GM21528 (cell line): ENCODE results near the gene MNX1.

ENCODE experiments used
- ATAC-seq: cut with Tn5 transposase; IDR thresholded peaks from one replicate; pipeline ENCODE4 v1.9.1; 2021; ENCODE audit warnings: mild to moderate bottlenecking, moderate library complexity; ENCODE audit not compliant: unreplicated experiment, low FRiP score

The MNX1 gene

DNA sequence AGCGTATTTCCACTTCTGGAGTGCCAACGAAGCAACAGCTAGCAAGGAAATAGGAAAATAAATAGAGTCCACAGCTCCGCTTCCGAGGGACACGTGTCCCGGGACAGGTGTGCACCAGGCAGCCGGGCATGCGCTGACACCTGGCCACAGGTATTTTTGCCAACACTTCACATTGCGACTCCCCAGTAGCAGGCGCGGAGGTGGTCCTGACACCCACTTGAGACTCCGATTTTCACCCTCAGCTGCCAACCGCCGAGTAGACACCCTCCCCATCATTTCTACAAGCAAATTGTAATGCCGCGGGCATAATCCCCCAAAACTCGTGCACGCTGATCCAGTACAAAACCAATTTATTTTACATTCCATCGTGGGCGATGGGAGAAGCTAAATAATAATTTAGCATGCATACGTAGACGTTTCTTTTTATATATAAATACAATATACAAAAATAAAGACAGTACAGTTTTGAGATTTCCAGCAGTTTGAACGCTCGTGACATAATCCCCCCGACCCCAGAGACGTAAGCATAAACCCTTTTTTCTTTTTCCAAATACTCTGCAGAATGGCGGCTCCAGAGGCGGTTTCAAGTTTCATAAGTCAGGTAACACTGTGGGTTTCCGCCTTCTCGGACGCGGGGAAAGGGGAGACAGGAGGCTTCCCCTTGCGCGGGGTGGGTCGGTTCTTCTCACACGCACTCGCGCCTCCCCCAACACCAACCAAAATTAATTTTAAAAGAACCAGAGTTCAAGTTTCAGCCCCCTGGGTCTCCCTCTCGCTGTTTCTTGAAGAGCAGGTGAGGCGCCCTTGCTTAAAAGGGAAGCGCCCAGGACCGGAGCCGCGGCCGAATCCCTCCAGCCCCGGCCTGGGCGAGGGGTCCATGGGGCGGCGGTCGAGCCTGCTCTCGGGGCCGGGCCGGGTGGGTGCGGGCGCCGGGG lies 5.7 kb downstream of the MNX1 start:
- no peak for ATAC-seq

DNA sequence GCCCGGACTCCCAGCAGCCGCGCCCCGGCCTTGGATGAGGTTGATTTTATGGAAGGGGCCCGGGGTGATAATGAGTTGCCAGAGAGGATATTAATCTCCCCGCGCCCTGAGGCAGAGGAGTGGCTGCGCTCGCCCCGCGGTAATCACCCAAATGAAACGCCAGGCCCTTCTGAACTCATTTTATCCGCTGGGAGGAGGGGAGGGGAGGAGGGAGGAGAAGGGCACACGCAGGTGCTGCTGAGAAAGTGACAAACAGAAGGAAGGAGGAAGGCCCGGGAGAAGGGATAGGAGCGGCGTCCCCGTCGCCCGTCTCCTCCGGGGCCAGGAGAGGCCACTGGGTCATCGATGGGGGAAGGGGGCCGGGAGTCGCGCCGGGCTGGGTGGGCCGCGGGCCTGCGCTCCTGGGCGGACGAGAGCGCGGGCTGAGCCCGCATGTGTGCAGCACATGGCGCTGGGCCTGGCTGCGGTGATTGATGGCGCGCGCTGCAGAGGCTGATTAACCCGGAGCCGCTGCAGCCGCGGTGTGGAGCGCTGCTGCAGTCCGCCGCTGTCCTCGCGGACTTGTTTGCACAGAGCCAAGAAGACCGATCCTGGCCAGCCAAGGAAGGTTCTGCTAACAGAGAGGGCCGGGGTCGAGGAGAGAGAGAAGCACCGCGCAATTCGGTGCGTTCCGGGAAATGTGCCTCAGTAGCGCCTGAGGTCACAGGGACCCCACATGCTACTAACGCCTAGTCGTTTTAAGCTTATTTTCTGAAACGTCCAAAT lies 6.5 kb downstream of the MNX1 start:
- no peak for ATAC-seq

DNA sequence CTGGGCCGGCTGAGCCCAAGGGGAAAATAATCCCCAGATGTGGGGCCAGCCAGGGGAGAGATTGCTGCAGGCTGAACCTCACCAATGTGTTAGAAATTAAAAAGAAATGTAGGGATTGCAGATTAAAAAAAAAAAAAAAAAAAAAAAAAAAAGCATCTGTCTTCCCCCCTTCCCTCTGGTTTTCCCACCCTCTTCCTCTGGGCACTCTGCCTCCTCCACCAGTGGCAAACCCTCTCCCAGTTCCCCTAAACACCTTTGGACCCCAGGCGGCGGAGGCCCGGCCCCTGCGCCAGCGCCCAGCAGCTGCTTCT lies 7.1 kb downstream of the MNX1 start:
- ATAC-seq, result no peak

DNA sequence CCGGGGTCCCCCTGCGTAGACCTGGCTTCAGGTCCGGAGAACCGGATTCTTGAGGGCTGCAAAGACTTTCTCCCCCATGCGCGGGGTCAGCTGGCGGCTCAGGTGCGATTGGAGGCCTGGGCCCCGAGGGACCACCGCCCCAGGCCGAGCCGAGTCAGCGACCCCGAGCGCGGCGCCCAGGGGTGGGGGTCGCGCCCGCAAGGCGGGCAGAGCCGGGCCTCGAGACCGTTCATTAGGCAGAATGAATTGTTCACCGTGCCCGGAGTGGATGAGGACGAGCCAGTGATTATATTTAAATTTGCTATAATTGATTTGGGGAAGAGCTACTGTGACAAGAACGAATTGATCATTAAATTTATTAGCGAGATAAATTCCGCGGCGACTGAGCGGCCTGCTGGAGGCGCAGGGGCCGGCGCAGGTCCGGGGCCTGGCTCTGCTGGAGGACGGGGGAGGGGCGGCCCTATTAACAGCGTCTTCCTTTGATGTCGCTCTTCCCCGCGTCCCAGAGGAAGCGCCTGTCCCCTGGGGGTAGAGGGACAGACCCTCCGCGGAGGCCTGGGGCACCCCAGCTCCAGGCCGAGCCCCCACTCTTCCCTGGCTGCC lies 7.5 kb downstream of the MNX1 start:
- no peak for ATAC-seq

DNA sequence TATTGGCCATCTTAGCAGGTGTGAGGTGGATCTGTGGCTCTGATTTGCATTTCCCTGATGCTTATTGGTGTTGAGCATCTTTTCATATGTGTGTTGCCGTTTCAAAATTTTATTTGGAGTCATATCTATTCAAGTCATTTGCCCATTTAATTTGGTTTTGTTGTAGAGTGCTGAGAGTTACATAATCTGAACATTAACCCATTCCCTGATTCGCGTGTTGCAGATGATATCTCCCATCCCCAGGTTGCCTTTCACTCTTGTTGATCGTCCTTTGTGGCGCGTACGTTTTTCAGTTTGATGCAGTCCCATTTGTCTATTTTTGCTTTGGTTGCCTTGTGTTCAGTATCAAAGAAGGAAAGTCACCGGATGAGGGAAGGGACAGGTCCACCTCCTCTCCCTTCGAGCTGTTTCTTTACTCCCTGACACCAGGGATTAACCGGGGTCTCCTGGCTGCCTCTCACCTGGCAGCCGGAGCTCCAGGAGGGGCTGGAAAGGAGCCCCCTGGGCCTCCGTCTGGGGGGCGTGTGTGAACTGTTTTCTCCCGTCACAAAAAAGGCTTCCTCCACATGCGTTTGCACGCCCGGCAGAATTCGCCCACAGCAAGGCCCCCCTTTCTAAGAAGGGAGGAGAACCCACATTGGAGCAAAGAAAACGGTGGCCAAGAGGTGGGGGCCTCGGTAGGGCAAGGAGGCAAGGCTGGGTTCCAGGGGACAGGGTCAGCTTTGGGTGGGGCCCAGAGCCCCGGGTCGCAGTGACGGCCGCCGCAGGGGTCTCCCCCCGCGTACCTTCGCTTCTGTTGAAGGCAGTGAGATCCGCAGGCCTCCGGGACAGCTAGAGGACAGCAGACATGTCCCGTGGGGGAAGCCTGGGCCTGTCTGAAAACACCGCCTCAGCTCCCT lies 8.3 kb downstream of the MNX1 start:
- no peak for ATAC-seq

DNA sequence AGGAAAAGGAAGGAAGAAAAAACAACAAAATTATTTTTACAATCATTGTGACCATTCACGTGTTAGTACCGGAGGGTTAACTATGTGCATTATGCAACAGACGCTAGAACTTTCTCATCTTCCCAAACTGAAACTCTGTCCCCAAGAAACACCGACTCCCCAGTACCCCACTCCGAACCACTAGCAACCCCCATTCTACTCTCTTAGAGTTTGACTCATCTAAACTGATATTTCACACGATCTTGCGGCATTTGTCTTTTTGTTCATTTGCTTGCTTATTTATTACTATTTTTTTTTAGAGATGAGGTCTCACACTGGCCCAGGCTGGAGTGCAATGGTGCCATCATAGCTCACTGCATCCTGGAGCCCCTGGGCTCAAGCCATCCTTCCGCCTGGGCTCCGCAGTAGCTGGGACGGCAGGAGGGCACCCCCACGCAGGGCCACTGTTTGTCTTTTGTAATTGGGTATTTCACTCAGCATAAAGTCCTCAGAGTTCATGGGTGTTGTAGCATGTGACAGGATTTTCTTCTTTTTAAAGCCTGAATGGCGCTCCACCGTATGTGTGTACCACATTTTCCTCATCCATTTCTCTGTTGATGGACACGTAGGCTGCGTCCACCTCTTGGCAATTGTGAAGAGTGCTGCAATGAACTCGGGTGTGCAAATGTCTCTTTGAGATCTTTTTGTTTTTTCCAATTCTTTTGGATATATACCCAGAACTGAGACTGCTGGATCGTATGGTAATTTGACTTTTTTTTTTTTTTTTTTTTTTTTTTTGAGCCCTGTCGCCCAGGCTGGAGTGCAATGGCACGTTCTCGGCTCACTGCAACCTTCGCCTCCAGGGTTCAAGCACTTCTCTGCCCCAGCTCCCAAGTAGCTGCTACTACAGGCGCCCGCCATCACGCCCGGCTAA lies 9.5 kb downstream of the MNX1 start:
- ATAC-seq, result no peak

DNA sequence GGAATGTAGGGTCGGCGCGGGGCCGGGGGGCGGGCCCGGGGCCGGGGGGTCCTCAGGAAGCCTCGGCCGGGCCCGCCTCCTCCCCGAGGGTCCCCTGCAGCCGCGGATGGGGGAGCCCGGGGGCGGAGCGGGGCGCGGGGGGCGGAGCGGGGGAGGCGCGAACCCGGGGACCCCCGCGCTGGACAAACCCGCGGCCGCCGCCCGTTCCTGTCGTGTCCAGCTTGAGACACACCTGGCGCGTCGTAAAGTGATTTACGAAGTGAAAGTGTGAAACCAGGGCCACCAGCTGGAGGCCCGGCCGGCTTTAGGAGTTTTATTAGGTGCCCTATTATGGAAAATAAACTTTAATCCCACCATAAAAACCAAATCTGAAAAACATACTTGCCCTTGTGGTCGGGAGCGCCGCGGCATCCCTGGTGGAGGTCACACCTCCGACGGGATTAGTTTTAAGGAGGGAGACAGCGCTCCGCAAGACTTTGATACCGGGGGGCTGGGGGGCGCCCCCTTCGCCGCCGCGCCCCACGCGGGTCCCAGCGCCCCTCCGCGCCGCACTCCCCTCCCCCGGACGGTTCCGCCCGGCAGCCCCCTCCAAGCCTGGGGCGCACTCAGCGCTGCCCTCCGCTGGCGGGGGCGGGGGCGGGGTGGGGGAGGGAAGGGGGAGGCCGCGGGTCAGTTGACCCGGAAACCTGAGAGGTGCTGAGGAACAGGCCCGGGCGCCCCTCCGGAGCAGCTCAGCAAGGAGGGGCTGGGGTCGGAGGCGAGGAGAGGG lies 10.3 kb downstream of the MNX1 start:
- ATAC-seq, result no peak

DNA sequence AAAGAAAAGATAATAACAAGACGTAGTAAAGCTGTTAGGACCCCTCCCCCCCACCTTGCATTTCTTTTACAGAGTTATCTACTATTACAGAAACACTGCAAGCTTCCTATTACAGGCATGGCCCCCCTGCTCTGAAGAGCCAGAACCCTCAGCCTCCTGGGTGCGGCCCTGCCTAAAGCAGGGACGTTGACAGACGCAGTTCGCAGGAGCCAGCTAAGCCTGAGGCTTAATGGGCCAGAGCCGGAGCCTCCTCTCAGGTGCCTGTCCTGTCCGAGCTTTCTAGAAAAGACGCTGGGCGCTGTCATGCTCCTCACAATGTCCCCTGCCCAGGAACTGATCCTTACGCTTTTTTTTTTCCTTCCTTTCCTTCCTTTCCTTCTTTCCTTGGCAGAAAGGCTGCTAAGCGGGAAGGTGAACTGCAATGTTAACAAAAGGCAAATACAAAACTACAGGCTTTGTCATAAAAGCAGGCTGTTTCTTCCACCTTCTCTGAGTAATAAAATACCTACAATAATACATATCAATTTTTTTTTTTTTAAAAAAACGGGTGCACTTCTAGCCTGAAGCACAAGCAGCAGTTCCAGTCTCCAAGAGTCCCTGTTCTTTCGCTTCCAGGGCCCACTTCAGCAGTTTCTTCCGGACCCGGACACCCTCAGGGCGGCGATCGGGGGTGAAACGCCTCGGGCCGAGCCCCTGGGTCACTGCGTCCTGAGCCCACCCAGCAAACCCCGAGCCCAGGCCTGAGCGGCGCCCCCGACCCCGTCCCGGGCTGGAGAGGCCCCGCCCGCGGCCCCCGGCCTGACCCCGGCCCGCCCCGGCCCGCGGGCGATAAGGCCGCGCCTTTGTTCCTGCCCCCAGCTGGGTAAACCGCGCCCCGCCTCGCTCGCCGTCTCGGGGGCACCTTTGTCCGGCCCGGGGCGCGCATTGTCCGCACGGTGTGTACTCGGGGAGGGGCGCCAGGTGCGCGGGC lies 11.2 kb downstream of the MNX1 start:
- no peak for ATAC-seq

DNA sequence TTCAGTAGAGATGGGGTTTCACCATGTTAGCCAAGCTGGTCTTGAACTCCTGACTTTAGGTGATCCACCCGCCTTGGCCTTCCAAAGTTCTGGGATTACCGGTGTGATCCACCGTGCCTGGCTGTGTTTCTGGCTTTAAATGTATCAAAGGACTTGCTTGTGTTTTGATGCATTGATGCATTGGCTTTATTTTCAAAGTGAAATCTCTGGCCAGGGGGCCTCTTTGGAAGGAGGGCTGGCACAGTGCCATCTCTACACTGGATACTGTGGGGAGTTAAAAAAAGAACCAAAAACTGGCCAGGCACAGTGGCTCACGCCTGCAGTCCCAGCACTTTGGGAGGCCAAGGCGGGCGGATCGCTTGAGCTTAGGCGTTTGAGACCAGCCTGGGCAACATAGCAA lies 16.0 kb downstream of the MNX1 start:
- ATAC-seq, result no peak

DNA sequence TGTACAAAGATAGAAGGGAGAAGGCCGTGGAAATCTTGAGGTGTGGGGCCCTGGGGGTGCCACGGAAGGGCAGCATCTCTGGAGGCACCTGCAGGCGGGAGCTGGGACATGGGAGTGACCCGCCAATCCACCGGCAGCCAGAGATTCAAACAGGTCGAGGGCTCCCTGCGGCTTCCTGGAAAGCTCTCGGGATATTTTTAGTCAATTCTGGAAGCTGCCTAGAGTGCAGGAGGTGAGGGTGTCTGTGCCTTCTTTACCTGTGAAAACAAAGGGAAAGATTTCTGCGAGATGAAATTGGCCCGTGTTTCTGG lies 16.6 kb downstream of the MNX1 start:
- ATAC-seq, result no peak

DNA sequence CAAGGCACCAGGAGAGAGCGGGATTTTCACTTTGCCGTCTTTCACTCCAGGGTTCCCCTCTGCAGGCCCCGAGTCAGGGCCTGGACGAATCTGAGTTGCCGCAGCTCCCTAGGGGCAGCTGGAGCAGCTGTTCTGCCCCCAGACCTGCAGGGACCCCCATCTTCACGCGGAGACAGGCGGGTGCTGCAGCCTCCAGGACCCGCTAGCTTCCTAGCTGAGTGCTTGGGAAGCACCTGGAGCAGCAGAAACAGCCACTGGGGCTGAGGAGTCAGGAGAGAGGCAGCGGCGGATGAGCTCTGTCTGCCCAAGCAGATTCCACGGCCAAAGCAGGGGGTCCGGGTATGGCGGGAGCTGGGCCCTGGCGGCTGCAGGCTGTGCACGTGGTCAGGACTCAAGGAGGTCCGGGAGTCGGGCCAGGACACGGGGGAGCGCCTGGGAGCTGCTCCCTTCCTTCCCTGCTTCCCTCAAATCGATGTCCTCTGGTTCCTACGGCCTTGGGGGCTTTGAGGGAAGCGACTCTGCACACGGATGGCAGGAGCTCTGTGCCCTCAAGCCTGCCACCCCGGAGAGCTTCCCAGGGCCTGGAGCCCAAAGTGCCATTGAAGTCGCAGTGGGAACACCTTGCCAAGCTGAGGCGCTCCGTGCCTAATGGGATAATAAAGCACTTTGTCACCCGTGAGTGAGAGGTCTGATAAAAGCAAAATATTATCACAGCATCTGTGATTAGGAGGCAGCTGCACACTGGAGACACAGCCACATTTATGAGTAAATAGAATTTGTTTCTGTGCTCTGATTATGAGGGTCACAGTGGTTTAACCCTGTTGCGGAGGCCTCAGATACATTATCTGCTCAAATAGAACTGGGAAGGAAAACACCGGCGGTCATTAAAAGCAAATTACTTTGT lies 17.2 kb downstream of the MNX1 start:
- no peak for ATAC-seq

DNA sequence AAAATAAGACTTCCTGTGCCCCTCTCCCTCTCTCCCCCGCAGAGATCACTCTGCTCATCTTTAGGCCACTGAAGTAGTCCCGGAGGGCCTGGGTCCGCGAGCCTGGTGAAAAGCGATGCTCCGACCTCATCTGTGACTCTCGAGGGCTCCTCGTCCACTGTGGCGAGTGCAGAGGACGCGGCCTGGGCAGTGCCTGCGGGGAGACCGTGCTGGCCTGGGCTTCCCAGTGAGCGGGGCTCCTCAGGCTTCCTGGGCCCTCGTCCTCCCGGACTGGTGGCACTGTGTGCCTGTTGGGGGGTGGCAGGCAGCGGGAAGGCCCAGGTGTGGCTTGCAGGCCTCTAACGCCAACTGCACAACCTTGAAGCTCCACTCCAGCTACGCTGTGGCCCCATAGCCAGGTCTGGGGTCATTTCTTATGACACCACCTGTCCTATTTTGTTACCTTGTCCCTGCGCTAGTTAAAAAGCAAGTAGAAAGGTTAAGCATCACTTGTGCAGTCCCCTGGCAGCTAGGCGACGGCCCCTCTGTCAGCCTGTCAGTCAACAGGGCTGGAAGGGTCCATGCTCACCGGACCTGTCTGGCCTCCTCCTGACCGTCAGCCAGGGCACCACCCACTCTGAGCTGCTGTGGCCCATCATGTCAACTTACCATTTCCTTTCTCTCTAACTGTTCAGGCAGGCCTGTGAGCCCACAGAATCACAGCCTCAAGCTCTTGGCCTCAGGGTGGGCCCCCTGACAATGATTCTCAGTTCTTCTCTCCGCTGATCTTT lies 20.5 kb downstream of the MNX1 start:
- ATAC-seq, result no peak

DNA sequence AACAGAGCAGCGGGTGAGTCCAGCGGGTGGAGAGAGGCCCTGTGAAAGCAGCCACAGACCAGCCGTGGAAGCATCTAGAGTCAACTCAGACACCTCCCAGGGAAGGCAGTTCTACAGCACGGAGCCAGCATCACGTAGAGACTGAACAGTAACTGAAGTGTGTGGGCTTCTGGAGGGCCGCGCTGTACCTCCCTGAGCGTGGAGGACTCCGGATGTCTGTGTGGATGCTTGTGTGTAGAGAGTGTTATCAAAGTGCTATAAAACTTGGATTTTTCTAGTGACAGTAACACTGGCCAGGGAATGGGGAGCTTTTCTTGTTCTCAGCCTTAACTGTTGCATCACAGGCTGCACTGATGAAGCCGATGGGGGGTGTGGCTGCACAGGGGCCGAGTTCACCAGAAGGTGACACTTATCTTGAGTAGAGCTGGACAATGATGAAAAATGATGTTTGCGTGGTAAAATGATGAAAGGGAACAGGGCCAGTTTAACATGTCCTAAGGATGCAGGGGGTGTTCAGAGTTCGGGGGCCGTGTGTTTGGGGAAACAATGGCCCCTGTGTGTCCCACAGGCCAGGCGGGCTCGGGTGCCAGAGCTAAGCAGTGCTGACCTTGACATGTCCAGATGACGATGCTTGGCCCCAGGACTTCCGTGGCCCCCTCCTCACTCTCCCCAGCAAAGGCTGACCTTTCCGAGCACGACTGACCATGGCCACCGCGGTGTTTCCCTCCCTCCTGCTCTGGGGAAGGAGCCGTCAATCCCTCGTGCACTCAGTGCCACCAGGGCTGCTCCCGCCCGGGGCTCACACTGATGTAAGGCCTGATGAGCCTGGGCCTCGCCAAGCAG lies 21.9 kb downstream of the MNX1 start:
- no peak for ATAC-seq

DNA sequence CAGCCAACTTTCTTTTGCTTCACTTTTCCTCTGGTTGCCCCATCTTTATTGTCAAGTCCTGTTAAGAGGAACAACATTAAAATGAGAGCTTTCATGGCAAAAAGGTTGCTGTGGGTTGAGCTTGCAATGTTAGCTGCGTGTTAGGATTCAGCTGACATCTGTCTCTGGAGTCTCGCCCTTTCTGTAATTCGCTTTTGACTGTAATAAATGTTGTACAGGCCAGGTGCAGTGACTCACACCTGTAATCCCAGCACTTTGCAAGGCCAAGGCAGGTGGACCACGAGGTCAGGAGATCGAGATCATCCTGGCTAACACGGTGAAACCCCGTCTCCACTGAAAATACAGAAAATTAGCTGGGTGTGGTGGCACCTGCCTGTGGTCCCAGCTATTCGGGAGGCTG lies 24.1 kb downstream of the MNX1 start:
- ATAC-seq, result no peak
